ENCODE data around the gene BPIFA3. TPM values are rescaled to one million over a fixed set of nuclear protein-coding genes. Genes with fewer than 3 reads are reported as not detected.

BPIFA3 gene
- polyA plus RNA-seq, 1 donor from 2014 or later, result not detected

DNA sequence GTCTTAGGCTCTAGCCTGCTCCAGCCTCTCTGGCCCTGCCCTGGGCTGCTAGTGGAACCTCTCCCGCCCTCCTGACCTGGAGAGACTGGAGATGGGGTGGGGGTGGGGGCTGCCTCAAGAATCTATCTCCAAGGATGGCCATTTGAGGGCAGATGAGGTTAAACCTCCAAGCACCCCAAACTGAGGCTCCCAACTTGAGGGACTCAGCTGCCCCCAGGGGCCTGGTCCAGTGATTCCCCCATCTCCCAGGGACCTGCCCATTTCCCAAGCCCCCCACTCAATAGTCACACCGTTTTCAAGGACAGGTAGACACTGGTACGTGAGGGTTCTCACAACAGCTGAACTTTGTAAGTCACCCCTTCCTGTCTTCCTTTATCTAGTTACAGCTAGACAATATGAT, 58.7 kb downstream of the BPIFA3 start:
- Histone ChIP-seq H3K9me3 (ENCODE audit: low read length) (no peaks in the 10 kb centered on the region), H3K9ac (ENCODE audit: low read length) (no peak overlapping the region), H3K27me3 (ENCODE audit: insufficient read depth, low read depth, low read length) (no peaks in the 10 kb centered on the region), H3K36me3 (ENCODE audit: insufficient read depth, low read length) (no peaks in the 10 kb centered on the region), H3F3A (ENCODE audit: insufficient read depth, low read length, poor library complexity, severe bottlenecking) (no peaks in the 10 kb centered on the region), H3K4me3 (ENCODE audit: low read length) (no peak overlapping the region), H4K20me1 (ENCODE audit: insufficient read depth) (no peaks in the 10 kb centered on the region), H3K4me2 (ENCODE audit: low read length) (no peak overlapping the region), H3K9me2 (ENCODE audit: insufficient read depth, low read length) (no peaks in the 10 kb centered on the region), H3K27ac (ENCODE audit: low read length) (no peak overlapping the region), H3K79me2 (replicated peaks; ENCODE audit: insufficient read depth, low read length) (no peaks in the 10 kb centered on the region), H2AFZ (ENCODE audit: low read depth, low read length) (no peak overlapping the region)
- TF ChIP-seq EP300 (conservative IDR thresholded peaks at IDR 0.05; ENCODE audit: poor library complexity, severe bottlenecking) (no peak), RAD21 (conservative IDR thresholded peaks at IDR 0.05) (no peak), EZH2 (IDR thresholded peaks at IDR 0.05; ENCODE audit: borderline replicate concordance, insufficient read depth, low read length, poor library complexity, severe bottlenecking) (no peak), MXI1 (conservative IDR thresholded peaks at IDR 0.05; ENCODE audit: poor library complexity, severe bottlenecking) (no peak), SMC3 (conservative IDR thresholded peaks at IDR 0.05; ENCODE audit: poor library complexity) (no peak), POLR2AphosphoS5 (IDR thresholded peaks at IDR 0.05) (no peak), TAF1 (IDR thresholded peaks at IDR 0.05; ENCODE audit: low read depth) (no peak)
- TF ChIP-seq, protein P1, sequence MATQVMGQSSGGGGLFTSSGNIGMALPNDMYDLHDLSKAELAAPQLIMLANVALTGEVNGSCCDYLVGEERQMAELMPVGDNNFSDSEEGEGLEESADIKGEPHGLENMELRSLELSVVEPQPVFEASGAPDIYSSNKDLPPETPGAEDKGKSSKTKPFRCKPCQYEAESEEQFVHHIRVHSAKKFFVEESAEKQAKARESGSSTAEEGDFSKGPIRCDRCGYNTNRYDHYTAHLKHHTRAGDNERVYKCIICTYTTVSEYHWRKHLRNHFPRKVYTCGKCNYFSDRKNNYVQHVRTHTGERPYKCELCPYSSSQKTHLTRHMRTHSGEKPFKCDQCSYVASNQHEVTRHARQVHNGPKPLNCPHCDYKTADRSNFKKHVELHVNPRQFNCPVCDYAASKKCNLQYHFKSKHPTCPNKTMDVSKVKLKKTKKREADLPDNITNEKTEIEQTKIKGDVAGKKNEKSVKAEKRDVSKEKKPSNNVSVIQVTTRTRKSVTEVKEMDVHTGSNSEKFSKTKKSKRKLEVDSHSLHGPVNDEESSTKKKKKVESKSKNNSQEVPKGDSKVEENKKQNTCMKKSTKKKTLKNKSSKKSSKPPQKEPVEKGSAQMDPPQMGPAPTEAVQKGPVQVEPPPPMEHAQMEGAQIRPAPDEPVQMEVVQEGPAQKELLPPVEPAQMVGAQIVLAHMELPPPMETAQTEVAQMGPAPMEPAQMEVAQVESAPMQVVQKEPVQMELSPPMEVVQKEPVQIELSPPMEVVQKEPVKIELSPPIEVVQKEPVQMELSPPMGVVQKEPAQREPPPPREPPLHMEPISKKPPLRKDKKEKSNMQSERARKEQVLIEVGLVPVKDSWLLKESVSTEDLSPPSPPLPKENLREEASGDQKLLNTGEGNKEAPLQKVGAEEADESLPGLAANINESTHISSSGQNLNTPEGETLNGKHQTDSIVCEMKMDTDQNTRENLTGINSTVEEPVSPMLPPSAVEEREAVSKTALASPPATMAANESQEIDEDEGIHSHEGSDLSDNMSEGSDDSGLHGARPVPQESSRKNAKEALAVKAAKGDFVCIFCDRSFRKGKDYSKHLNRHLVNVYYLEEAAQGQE (IDR thresholded peaks at IDR 0.05; ENCODE audit: borderline replicate concordance), result no peak
- TF ChIP-seq, protein P2, sequence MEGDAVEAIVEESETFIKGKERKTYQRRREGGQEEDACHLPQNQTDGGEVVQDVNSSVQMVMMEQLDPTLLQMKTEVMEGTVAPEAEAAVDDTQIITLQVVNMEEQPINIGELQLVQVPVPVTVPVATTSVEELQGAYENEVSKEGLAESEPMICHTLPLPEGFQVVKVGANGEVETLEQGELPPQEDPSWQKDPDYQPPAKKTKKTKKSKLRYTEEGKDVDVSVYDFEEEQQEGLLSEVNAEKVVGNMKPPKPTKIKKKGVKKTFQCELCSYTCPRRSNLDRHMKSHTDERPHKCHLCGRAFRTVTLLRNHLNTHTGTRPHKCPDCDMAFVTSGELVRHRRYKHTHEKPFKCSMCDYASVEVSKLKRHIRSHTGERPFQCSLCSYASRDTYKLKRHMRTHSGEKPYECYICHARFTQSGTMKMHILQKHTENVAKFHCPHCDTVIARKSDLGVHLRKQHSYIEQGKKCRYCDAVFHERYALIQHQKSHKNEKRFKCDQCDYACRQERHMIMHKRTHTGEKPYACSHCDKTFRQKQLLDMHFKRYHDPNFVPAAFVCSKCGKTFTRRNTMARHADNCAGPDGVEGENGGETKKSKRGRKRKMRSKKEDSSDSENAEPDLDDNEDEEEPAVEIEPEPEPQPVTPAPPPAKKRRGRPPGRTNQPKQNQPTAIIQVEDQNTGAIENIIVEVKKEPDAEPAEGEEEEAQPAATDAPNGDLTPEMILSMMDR (IDR thresholded peaks at IDR 0.05; ENCODE audit: poor library complexity, severe bottlenecking), result no peak

DNA sequence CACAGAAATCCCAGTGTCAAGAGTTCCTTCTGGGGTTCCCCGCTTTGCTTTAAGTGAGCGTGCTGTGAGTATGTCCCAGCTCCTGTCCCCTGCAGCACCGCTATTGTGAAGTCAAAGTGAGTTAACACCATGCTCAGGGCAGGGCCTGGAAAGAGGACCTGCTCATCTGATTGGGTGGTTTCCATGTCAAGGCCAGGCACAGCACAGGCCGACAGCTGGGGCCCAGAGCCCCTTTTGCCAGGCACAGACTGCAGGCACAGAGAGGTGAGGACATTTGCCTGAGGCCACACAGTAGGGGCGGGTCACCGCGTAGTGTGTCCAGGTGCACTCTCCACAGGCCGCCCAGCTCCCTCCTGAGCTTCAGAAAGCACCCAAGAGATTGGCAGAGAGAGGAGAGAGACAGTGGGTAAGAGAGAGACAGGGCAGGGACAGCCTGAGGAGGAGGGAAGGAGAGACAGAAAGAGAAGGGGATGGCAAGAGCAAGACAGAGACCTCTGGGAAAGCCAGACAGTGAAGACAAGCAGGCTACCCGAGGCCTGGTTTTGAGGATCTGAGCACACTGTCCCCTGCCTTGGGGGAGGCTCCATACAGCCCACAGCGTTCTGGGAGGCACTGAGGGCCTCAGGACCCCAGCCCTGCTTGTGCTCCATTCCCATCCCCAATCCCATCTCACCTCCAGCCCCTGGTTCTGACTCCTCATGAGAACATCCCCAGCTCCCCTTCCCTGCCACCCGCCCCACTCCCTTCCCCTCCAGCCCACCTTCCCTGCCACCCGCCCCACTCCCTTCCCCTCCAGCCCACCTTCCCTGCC, 59.4 kb downstream of the BPIFA3 start:
- no peaks in the 10 kb centered on the region for H3K79me2 ChIP-seq (replicated peaks; ENCODE audit: insufficient read depth, low read length)
- no peak overlapping the region for H2AFZ ChIP-seq (ENCODE audit: low read depth, low read length)

More for the DNA sequence above, 59.4 kb downstream of the BPIFA3 start:
- Histone ChIP-seq H3K27ac (ENCODE audit: low read length) (no peak overlapping the region), H3K27me3 (ENCODE audit: insufficient read depth, low read depth, low read length) (no peaks in the 10 kb centered on the region), H3K9me3 (ENCODE audit: low read length) (no peaks in the 10 kb centered on the region), H3K36me3 (ENCODE audit: insufficient read depth, low read length) (no peaks in the 10 kb centered on the region), H4K20me1 (ENCODE audit: insufficient read depth) (no peaks in the 10 kb centered on the region), H3K9me2 (ENCODE audit: insufficient read depth, low read length) (no peaks in the 10 kb centered on the region), H3K9ac (ENCODE audit: low read length) (no peak overlapping the region), H3F3A (ENCODE audit: insufficient read depth, low read length, poor library complexity, severe bottlenecking) (no peaks in the 10 kb centered on the region), H3K4me3 (ENCODE audit: low read length) (no peak overlapping the region), H3K4me2 (ENCODE audit: low read length) (no peak overlapping the region)
- no peak for TF ChIP-seq RAD21 (conservative IDR thresholded peaks at IDR 0.05)
- no peak for TF ChIP-seq EP300 (conservative IDR thresholded peaks at IDR 0.05; ENCODE audit: poor library complexity, severe bottlenecking)
- TF ChIP-seq MXI1 (conservative IDR thresholded peaks at IDR 0.05; ENCODE audit: poor library complexity, severe bottlenecking), result no peak
- no peak for TF ChIP-seq EZH2 (IDR thresholded peaks at IDR 0.05; ENCODE audit: borderline replicate concordance, insufficient read depth, low read length, poor library complexity, severe bottlenecking)
- TF ChIP-seq, protein P1 (IDR thresholded peaks at IDR 0.05; ENCODE audit: borderline replicate concordance), result no peak
- no peak for TF ChIP-seq SMC3 (conservative IDR thresholded peaks at IDR 0.05; ENCODE audit: poor library complexity)
- TF ChIP-seq, protein P2 (IDR thresholded peaks at IDR 0.05; ENCODE audit: poor library complexity, severe bottlenecking), result no peak
- TF ChIP-seq TAF1 (IDR thresholded peaks at IDR 0.05; ENCODE audit: low read depth), result no peak
- TF ChIP-seq POLR2AphosphoS5 (IDR thresholded peaks at IDR 0.05), result no peak
